Hepatocyte (in vitro differentiated cells): ENCODE results near the gene SUSD3. TPM values are rescaled to one million over a fixed set of nuclear protein-coding genes. Genes with fewer than 3 reads are reported as not detected.

Experiments used
- DNase-seq: peaks from one replicate; pipeline ENCODE4 v3.0.0-alpha.2; 2016; ENCODE audit warnings: low spot score
- H2AFZ ChIP-seq: fragments of 200-600 bp; sonication (generic); 2 replicates; pipeline ENCODE4 v1.6.0; 2016; ENCODE audit warnings: antibody characterized with exemption, mild to moderate bottlenecking
- H3K27ac ChIP-seq: fragments of 200-600 bp; sonication (generic); 2 replicates; pipeline ENCODE4 v1.5.1; 2016; ENCODE audit warnings: mild to moderate bottlenecking
- H3K27me3 ChIP-seq: fragments of 200-600 bp; sonication (generic); 2 replicates; pipeline ENCODE4 v1.6.1; 2016
- H3K36me3 ChIP-seq: fragments of 200-600 bp; sonication (generic); replicated peaks from 2 replicates; pipeline ENCODE4 v1.5.1; 2016; ENCODE audit warnings: low read depth; ENCODE audit not compliant: insufficient read depth
- H3K4me1 ChIP-seq: fragments of 200-600 bp; sonication (generic); 2 replicates; pipeline ENCODE4 v1.5.1; 2016; ENCODE audit warnings: mild to moderate bottlenecking, moderate library complexity; ENCODE audit not compliant: insufficient read depth
- H3K4me2 ChIP-seq: fragments of 200-600 bp; sonication (generic); 2 replicates; pipeline ENCODE4 v1.6.0; 2016
- H3K4me3 ChIP-seq: fragments of 200-600 bp; sonication (generic); 2 replicates; pipeline ENCODE4 v1.5.1; 2016; ENCODE audit warnings: mild to moderate bottlenecking
- H3K79me2 ChIP-seq: fragments of 200-600 bp; sonication (generic); 2 replicates; pipeline ENCODE4 v1.6.0; 2017; ENCODE audit warnings: mild to moderate bottlenecking
- H3K9me2 ChIP-seq: fragments of 200-600 bp; sonication (generic); replicated peaks from 2 replicates; pipeline ENCODE4 v1.6.0; 2017; ENCODE audit warnings: mild to moderate bottlenecking; ENCODE audit not compliant: insufficient read depth
- H3K9me3 ChIP-seq: fragments of 200-600 bp; sonication (generic); 2 replicates; pipeline ENCODE4 v1.5.1; 2016; ENCODE audit warnings: low read depth, mild to moderate bottlenecking
- H4K20me1 ChIP-seq: fragments of 200-600 bp; sonication (generic); 2 replicates; pipeline ENCODE4 v1.6.0; 2016; ENCODE audit warnings: mild to moderate bottlenecking; ENCODE audit not compliant: insufficient read depth, poor library complexity, severe bottlenecking
- EZH2 ChIP-seq: fragments of 200-600 bp; sonication (generic); IDR thresholded peaks from 2 replicates; pipeline ENCODE4 v1.6.1; 2016; ENCODE audit warnings: antibody characterized with exemption, mild to moderate bottlenecking, borderline replicate concordance
- EZH2phosphoT487 ChIP-seq: fragments of 200-600 bp; sonication (generic); IDR thresholded peaks from one replicate; pipeline ENCODE4 v1.6.1; 2018; ENCODE audit warnings: antibody characterized with exemption, mild to moderate bottlenecking, low read depth, moderate library complexity; ENCODE audit not compliant: unreplicated experiment, severe bottlenecking
- WGBS: methylation state at CpG from one replicate; pipeline ENCODE4 v1.1.6; 2016; ENCODE audit warnings: low lambda C conversion rate; ENCODE audit errors: missing lambda C conversion rate; 5-methylcytosine and 5-hydroxymethylcytosine counted together
- polyA plus RNA-seq: library from polyadenylated mRNA; unstranded; fragments of >200 nt; fragmentation: Nextera tagmentation; extraction: Ambion mirVana; gene quantifications from 2 replicates; pipeline ENCODE4 v1.2.1, GENCODE V29; 2016
- total RNA-seq: library from RNA; depleted of rRNA; stranded (reverse); fragments of >200 nt; gene quantifications from 2 replicates; pipeline ENCODE4 v1.2.3, GENCODE V29; 2014
- TF ChIP-seq, protein P1 (sequence below): fragments of 200-600 bp; sonication (generic); IDR thresholded peaks from 2 replicates; pipeline ENCODE4 v1.5.1; 2016; ENCODE audit warnings: antibody characterized with exemption, mild to moderate bottlenecking; ENCODE audit not compliant: poor library complexity

The SUSD3 gene
- total and polyA plus RNA-seq, 2 experiments from 2014 or later, result 11.4 to 17.3 TPM

DNA sequence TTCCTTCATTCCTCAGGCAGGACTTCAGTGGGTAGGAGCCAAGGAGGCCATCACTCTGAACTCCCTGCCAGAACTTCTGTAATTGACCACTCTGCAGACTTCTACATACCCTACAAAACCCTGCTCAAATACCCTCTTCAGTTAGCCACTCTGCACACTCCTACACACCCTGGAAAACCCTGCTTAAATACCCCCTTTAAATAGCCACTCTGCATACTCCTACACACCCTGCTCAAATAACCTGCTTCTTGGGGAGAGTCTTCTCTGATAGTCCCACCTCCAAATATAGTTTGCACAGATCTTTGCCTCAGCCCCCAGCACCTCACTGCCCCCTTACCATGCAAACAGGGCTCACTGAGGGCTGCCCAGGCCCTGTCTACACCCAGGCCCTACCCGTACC is 18.9 kb downstream of the SUSD3 start:
- 100% methylated on average over 1 of the region's 1 CpG for WGBS
- H2AFZ ChIP-seq, result no peak overlapping the region
- no peak overlapping the region for H3K27ac ChIP-seq
- DNase-seq, result no peak
- H3K4me1 ChIP-seq, result no peaks in the 10 kb centered on the region
- no peaks in the 10 kb centered on the region for H4K20me1 ChIP-seq
- no peaks in the 10 kb centered on the region for H3K27me3 ChIP-seq
- no peaks in the 10 kb centered on the region for H3K36me3 ChIP-seq
- no peaks in the 10 kb centered on the region for H3K9me2 ChIP-seq
- H3K4me2 ChIP-seq, result no peak overlapping the region
- H3K79me2 ChIP-seq, result no peaks in the 10 kb centered on the region
- no peaks in the 10 kb centered on the region for H3K9me3 ChIP-seq
- TF ChIP-seq, protein P1, sequence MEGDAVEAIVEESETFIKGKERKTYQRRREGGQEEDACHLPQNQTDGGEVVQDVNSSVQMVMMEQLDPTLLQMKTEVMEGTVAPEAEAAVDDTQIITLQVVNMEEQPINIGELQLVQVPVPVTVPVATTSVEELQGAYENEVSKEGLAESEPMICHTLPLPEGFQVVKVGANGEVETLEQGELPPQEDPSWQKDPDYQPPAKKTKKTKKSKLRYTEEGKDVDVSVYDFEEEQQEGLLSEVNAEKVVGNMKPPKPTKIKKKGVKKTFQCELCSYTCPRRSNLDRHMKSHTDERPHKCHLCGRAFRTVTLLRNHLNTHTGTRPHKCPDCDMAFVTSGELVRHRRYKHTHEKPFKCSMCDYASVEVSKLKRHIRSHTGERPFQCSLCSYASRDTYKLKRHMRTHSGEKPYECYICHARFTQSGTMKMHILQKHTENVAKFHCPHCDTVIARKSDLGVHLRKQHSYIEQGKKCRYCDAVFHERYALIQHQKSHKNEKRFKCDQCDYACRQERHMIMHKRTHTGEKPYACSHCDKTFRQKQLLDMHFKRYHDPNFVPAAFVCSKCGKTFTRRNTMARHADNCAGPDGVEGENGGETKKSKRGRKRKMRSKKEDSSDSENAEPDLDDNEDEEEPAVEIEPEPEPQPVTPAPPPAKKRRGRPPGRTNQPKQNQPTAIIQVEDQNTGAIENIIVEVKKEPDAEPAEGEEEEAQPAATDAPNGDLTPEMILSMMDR, result no peak
- TF ChIP-seq EZH2phosphoT487 (no peak), EZH2 (no peak)
- no peak overlapping the region for H3K4me3 ChIP-seq

DNA sequence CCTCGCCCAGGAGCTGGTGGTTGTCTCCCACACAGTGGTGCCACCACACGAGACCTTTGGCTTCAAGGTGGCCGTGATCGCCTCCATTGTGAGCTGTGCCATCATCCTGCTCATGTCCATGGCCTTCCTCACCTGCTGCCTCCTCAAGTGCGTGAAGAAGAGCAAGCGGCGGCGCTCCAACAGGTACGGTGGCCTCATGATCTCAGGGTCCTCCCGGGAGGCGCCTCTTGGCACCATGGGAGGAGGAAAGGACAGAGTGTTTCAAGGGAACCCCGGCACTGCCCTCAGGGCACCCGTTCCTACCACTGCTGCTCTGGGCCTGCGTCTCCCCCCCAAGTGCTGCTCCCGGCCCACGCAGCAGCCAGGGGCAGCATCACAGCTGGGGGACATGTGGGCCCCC is 19.3 kb downstream of the SUSD3 start:
- H2AFZ ChIP-seq, result no peak overlapping the region
- WGBS, result 96% methylated on average over 16 of the region's 16 CpGs
- no peaks in the 10 kb centered on the region for H3K79me2 ChIP-seq

DNA sequence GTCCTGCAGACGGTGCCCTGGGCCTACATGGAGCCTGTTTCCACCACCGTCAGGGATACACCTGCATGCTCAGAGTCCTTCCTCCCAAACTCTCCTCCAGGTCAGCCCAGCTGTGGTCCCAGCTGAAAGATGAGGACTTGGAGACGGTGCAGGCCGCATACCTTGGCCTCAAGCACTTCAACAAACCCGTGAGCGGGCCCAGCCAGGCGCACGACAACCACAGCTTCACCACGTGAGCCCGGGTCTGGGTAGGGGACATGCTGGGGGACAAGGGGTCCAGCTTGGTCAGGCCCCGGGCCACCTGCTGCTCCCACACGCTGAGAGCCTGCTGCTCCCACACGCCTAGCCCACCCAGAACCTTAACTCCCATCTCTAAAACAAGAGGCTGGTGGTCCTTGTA is 20.9 kb downstream of the SUSD3 start:
- 96% methylated on average over 13 of the region's 13 CpGs for WGBS
- DNase-seq, result no peak

More for the DNA sequence above, 19.3 kb downstream of the SUSD3 start:
- Histone ChIP-seq H3K9me2 (no peaks in the 10 kb centered on the region), H3K9me3 (no peaks in the 10 kb centered on the region), H3K27ac (no peak overlapping the region), H3K4me3 (no peak overlapping the region), H3K36me3 (no peaks in the 10 kb centered on the region), H3K4me2 (no peak overlapping the region), H3K4me1 (no peaks in the 10 kb centered on the region), H4K20me1 (no peaks in the 10 kb centered on the region), H3K27me3 (no peaks in the 10 kb centered on the region)
- TF ChIP-seq EZH2phosphoT487, result no peak
- TF ChIP-seq, protein P1, result no peak
- no peak for TF ChIP-seq EZH2
- no peak for DNase-seq

More for the DNA sequence above, 20.9 kb downstream of the SUSD3 start:
- no peak overlapping the region for H3K4me2 ChIP-seq
- H3K36me3 ChIP-seq, result no peaks in the 10 kb centered on the region
- no peak overlapping the region for H3K27ac ChIP-seq
- TF ChIP-seq EZH2 (no peak), EZH2phosphoT487 (no peak)
- TF ChIP-seq, protein P1, result no peak
- H3K9me3 ChIP-seq, result no peaks in the 10 kb centered on the region
- no peak overlapping the region for H3K4me3 ChIP-seq
- no peaks in the 10 kb centered on the region for H3K79me2 ChIP-seq
- H3K9me2 ChIP-seq, result no peaks in the 10 kb centered on the region
- H2AFZ ChIP-seq, result no peak overlapping the region
- no peaks in the 10 kb centered on the region for H3K4me1 ChIP-seq
- H4K20me1 ChIP-seq, result no peaks in the 10 kb centered on the region
- H3K27me3 ChIP-seq, result no peaks in the 10 kb centered on the region
